NT2/D1 (cell line): ENCODE results near the gene VENTX.

Experiments used
- DNase-seq: peaks from one replicate; pipeline ENCODE4 v3.0.0-alpha.2; 2011; ENCODE audit warnings: low read depth, low spot score
- H3K27me3 ChIP-seq: 2 replicates; pipeline ENCODE4 v1.6.0; 2011; ENCODE audit warnings: mild to moderate bottlenecking; ENCODE audit not compliant: insufficient read length, insufficient read depth
- H3K36me3 ChIP-seq: 2 replicates; pipeline ENCODE4 v1.6.1; 2011; ENCODE audit warnings: mild to moderate bottlenecking, low read length, mixed read lengths; ENCODE audit not compliant: insufficient read depth, insufficient read length
- H3K4me1 ChIP-seq: 2 replicates; pipeline ENCODE4 v1.5.1; 2011; ENCODE audit not compliant: insufficient read depth, insufficient read length
- H3K4me3 ChIP-seq: 2 replicates; pipeline ENCODE4 v1.5.1; 2011; ENCODE audit warnings: low read depth; ENCODE audit not compliant: insufficient read length
- H3K9ac ChIP-seq: 2 replicates; pipeline ENCODE4 v1.6.0; 2011; ENCODE audit warnings: low read depth; ENCODE audit not compliant: insufficient read length
- H3K9me3 ChIP-seq: 2 replicates; pipeline ENCODE4 v1.5.1; 2011; ENCODE audit warnings: mild to moderate bottlenecking, low read length; ENCODE audit not compliant: insufficient read depth
- SUZ12 ChIP-seq: IDR thresholded peaks from 2 replicates; pipeline ENCODE4 v1.6.1; 2011; ENCODE audit not compliant: insufficient read length, insufficient read depth; ENCODE audit errors: extremely low read depth
- YY1 ChIP-seq: IDR thresholded peaks from 2 replicates; pipeline ENCODE4 v1.6.1; 2011; ENCODE audit not compliant: insufficient read length, insufficient read depth
- ZNF274 ChIP-seq: IDR thresholded peaks from 2 replicates; pipeline ENCODE4 v1.6.1; 2011; ENCODE audit warnings: mild to moderate bottlenecking, low read depth, low read length

Gene VENTX

GRCh38 chr10:133247681-133248333 is 10.2 kb downstream of the VENTX start:
- DNase-seq = no peak
- Histone ChIP-seq H3K36me3 (no peaks in the 10 kb centered on the region), H3K4me3 (no peak overlapping the region), H3K4me1 (peaks cover 5% of the 10 kb centered on the region), H3K27me3 (peaks cover 21% of the 10 kb centered on the region), H3K9ac (no peak overlapping the region), H3K9me3 (no peaks in the 10 kb centered on the region)
- TF ChIP-seq SUZ12 = no peak
- no peak for TF ChIP-seq ZNF274
- TF ChIP-seq YY1 = no peak

- H3K9me3 ChIP-seq = no peaks in the 10 kb centered on the region
- H3K4me1 ChIP-seq = peaks cover 5% of the 10 kb centered on the region
- H3K36me3 ChIP-seq = no peaks in the 10 kb centered on the region
- H3K27me3 ChIP-seq = peaks cover 16% of the 10 kb centered on the region
- no peak overlapping the region for H3K9ac ChIP-seq
- no peak for DNase-seq
- TF ChIP-seq SUZ12 (no peak), YY1 (no peak), ZNF274 (no peak)
- no peak overlapping the region for H3K4me3 ChIP-seq
Observed at GRCh38 chr10:133248334-133248715, 10.7 kb downstream of the VENTX start.

- no peak overlapping the region for H3K4me3 ChIP-seq
- DNase-seq = no peak
- no peak overlapping the region for H3K9ac ChIP-seq
- H3K4me1 ChIP-seq = peaks cover 5% of the 10 kb centered on the region
- no peaks in the 10 kb centered on the region for H3K9me3 ChIP-seq
- peaks cover 8% of the 10 kb centered on the region for H3K27me3 ChIP-seq
- no peaks in the 10 kb centered on the region for H3K36me3 ChIP-seq
- no peak for TF ChIP-seq SUZ12
- TF ChIP-seq YY1 = no peak
- no peak for TF ChIP-seq ZNF274
Observed at GRCh38 chr10:133249094-133249780, 11.6 kb downstream of the VENTX start.

GRCh38 chr10:133249975-133250754 is 12.5 kb downstream of the VENTX start:
- TF ChIP-seq YY1 (no peak), SUZ12 (no peak), ZNF274 (no peak)
- Histone ChIP-seq H3K27me3 (peaks cover 2% of the 10 kb centered on the region), H3K36me3 (no peaks in the 10 kb centered on the region), H3K4me3 (no peak overlapping the region), H3K9ac (no peak overlapping the region), H3K9me3 (no peaks in the 10 kb centered on the region), H3K4me1 (peaks cover 2% of the 10 kb centered on the region)
- no peak for DNase-seq

- Histone ChIP-seq H3K4me1 (no peaks in the 10 kb centered on the region), H3K9me3 (no peaks in the 10 kb centered on the region), H3K4me3 (no peak overlapping the region), H3K36me3 (no peaks in the 10 kb centered on the region), H3K9ac (no peak overlapping the region), H3K27me3 (no peaks in the 10 kb centered on the region)
- TF ChIP-seq YY1 (no peak), SUZ12 (no peak), ZNF274 (no peak)
- no peak for DNase-seq
Observed at GRCh38 chr10:133251388-133252222, 13.9 kb downstream of the VENTX start.

- Histone ChIP-seq H3K9ac (no peak overlapping the region), H3K36me3 (no peaks in the 10 kb centered on the region), H3K4me1 (no peaks in the 10 kb centered on the region), H3K27me3 (no peaks in the 10 kb centered on the region), H3K4me3 (no peak overlapping the region), H3K9me3 (no peaks in the 10 kb centered on the region)
- no peak for TF ChIP-seq SUZ12
- no peak for TF ChIP-seq ZNF274
- no peak for TF ChIP-seq YY1
- DNase-seq = no peak
Observed at GRCh38 chr10:133252223-133252552, 14.5 kb downstream of the VENTX start.
